Activated CD4-positive, CD25-positive, alpha-beta regulatory T cell (primary cell): Measurements from ENCODE around the gene ULK4.
A peak's percentile ranks its signal among the peaks of the same experiment; 100 is the strongest.

Experiments
- DNase-seq, 4 experiments: peaks; one replicate each; lab custom pipeline; 2025; lab: John Stamatoyannopoulos, UW

ULK4 gene

GRCh38 chr3:41216993-41217392 lies 744.9 kb downstream of the ULK4 start:
- no peak for DNase-seq

GRCh38 chr3:41216422-41216821 lies 745.5 kb downstream of the ULK4 start:
- DNase-seq = no peak

GRCh38 chr3:41213588-41213987 lies 748.3 kb downstream of the ULK4 start:
- DNase-seq = no peak

DNA sequence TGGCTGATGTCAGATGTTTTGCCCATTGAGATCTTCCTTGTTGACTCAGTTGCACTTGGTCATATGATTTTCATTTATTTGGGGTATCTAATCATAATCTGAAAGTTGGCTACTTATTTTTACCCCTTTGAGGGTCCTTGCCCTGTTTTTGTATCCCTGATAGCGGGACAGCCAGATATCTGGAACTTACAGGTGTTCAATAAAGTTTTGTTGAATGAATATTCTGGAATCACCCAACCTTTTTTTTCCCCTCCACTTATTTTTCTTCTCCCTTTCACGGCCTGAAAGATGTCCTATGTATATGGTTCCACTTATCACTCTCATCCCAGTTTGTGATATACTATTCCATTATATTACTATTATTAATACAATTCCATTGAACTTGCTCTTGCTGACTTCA lies 749.8 kb downstream of the ULK4 start:
- DNase-seq = no peak

DNA sequence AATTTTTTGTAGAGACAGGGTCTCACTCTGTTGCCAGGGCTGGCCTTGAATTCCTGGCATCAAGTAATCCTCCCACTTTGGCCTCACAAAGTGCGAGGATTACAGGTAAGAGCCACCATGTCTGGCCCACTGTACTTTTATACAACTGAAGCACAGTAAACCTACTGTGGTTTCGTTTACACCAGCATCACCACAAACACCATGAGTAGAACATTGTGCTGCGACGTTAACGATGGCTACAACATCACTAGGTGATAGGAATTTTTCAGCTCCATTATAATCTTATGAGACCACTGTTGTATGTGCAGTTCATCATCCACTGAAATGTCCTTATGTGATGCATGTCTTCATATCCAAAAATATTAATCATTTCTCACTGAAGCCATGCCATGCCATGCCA lies 750.9 kb downstream of the ULK4 start:
- DNase-seq = no peak

GRCh38 chr3:41209646-41210045 lies 752.3 kb downstream of the ULK4 start:
- DNase-seq = no peak

- no peak for DNase-seq
Observed at GRCh38 chr3:41208507-41209220, 753.2 kb downstream of the ULK4 start.

- no peak for DNase-seq
Observed at GRCh38 chr3:41207355-41207754, 754.5 kb downstream of the ULK4 start.

DNA sequence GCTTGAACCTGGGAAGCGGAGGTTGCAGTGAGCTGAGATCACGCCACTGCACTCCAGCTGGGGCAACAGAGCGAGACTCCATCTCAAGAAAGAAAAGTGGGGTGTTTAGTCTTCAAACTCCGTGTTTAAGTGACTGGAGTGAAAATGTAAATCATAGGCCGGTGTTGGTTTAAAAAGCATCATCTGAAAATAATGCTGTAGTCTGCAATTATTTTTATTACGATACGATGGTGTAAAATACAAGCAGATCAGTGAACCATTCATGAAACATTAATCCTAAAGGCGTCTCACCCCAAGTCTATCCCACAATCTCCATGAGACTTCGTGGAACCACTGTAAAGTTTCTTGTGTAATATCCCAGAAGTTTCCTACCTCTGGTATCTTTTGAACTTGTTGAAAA lies 756.3 kb downstream of the ULK4 start:
- DNase-seq = no peak

DNA sequence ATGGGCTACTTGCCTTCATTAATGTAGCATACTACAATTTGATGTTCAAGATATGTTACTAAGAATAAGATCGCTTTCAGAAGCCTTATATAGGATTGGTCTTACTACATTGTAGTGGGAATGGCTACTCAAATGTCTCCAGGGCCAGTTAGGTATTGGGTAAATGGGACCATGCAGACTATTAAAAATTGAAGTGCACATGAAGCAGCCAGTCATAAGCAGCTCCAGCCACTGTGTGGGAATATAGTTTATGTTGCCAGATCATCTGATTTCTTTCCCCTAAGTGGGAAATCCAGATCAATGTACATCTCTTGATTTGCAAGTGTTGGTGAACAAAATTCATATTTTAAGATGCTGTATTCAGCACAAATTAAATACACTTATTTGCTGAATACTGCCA lies 757.5 kb downstream of the ULK4 start:
- DNase-seq = no peak

DNA sequence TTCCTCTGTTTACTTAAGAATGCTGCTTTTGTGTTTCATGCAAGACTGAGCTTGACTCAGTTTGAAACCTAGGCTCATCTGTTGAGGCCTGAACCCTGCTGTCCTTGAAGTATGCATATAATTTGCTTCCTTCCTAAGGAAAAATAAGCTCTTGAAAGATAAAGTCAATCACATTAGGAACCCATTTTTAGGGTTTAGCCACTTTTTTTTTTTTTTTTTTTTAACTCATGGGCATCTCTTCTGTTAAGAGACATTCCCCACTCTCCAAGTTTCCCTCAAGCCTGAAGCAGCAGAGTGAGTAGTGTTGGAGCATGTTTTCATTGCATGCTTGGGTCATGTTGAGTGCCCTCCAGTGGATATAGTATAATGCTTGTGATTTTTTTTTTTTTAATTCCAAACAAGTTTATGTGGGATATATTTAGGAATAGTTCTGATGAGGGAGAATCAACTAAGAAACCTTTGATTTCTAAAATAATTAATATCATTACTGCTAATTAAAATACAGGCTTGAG lies 759.0 kb downstream of the ULK4 start:
- DNase-seq = no peak

DNA sequence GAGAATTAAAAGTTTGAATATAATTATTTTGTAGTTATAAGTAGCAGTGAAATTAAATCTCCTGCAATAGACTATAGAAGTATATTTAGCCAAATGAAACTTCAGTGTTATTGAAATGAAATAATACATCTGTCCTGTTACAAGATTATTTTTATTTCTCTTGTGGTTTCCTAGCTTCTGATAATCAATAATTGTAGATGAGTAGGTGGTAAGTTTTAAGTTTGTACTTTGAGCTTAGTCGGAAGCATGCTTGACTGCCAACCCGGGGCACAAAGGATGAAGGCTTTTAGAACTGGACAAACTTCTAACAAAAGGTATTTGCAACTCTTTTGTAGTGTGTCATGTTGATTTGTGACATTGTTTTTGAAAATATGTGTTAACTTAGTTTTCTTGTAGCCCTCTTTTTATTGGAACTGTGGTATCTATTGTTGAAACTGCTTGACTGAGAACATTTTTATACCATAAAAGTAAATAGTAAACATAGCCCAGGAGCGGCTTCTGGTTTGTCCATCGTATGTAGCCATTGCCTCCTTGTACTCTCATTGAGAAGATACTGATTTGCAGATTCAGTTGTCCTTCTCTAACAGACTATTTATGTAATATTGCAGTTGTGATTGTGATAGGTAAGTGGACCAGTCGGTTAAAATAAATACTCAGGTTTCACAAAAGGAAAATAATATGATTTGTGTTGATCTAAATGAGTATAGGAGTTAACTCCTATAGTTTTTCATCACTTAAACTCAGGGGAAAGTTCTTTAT lies 759.6 kb downstream of the ULK4 start:
- no peak for DNase-seq

GRCh38 chr3:41200669-41201021 lies 761.3 kb downstream of the ULK4 start:
- no peak for DNase-seq

DNA sequence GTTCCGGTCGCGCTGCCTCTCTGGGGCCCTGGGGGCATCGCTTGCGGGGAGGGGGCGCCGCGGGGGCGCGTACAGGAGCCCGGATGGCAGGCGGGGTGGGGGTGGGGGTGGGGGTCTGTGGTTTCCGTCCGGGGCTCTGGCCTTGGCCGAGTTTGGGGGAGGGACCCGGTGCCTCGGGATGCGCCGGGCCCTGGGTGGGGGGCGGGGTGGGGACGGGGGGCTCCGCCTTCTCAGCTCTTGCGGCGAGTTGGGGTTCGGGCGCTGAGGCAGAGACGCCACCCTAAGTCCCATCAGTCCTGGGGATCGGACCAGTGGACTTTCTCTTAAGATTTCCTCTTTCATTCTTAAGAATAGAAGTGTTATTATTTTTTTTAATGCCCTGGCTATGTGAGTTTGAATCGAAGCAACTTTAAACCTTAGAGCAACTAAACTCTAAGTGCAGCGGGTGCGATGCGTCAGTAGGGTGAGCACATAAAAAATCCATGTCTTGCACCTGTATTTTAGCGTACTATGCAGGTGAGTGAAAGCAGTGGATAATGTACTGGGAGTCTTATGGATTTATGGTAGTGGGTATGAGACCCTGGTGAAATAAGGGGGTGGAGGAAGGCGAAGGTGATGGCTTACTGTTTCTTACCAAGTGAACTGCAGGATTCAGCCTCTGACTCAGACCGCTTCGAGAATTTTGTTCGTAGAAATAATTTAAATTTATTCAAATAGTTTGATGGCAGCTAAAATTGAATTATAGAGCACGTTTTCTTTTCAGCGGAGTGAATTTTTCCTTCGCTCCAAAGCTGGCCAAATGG lies 761.8 kb downstream of the ULK4 start:
- DNase-seq = peak; percentile 16 to 39 (median 26)

DNA sequence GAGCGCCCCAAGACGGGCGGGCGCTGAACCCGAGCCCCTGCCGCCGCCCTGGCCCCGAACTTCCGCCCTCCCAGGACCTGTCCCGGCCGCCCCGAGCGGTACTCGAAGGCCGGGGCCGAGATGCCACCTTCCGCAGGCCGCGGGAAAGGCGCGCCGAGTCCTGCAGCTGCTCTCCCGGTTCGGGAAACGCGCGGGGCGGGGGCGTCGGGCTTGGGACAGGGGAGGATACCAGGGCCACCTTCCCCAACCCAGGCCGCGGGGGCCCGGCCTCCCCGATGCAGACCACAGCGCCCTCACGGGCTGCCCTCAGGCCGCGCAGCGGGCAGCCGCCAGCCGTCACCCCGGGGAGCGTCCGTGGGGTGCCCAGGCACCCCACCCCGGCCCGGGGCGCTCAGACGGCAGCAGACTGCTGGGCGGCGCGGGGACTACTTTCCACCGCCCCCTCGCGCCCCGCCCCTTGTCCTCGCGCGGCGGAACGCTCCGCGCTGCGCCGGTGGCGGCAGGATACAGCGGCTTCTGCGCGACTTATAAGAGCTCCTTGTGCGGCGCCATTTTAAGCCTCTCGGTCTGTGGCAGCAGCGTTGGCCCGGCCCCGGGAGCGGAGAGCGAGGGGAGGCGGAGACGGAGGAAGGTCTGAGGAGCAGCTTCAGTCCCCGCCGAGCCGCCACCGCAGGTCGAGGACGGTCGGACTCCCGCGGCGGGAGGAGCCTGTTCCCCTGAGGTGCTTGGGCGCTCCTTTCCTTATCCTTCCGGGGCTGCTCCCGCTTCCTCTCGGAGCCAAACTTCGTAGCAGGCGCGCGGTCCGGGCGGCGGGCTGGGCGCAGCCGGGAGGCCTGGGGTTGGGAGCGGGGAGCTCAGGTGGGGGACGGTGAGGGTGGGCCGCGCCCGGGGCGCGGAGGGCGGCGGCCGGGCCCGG lies 762.7 kb downstream of the ULK4 start, which contains the start of gene CTNNB1:
TSS of gene CTNNB1 (plus strand) at position 556 of the 916 bp plus-strand sequence. CDS start 24,564 bp downstream, outside the sequence.
- DNase-seq = peak; percentile 79 to 84 (median 82)

GRCh38 chr3:41198526-41198925 lies 763.4 kb downstream of the ULK4 start:
- no peak for DNase-seq

GRCh38 chr3:41198046-41198445 lies 763.9 kb downstream of the ULK4 start:
- no peak for DNase-seq
